H9 (cell line): Measurements from ENCODE around the gene FBXO10. TPM values are rescaled to one million over a fixed set of nuclear protein-coding genes. Genes with fewer than 3 reads are reported as not detected.

ENCODE experiments used
- DNase-seq: peaks from one replicate; pipeline ENCODE4 v3.0.0-alpha.2; 2017
- H2AFZ ChIP-seq: one replicate; pipeline ENCODE4 v1.6.1; 2013; ENCODE audit warnings: mild to moderate bottlenecking, low read length, control low read depth, moderate library complexity
- H2AK5ac ChIP-seq: 2 replicates; pipeline ENCODE4 v1.6.1; 2013; ENCODE audit warnings: low read length, control low read depth, mixed read lengths; ENCODE audit not compliant: insufficient read length
- H2BK120ac ChIP-seq: one replicate; pipeline ENCODE4 v1.6.1; 2013; ENCODE audit warnings: low read depth, mild to moderate bottlenecking, low read length, control low read depth, inconsistent platforms; ENCODE audit not compliant: poor library complexity, severe bottlenecking
- H2BK12ac ChIP-seq: 2 replicates; pipeline ENCODE4 v1.6.1; 2013; ENCODE audit warnings: low read length, control low read depth, mixed read lengths, low read depth; ENCODE audit not compliant: insufficient read length
- H2BK15ac ChIP-seq: 2 replicates; pipeline ENCODE4 v1.6.1; 2013; ENCODE audit warnings: low read depth, low read length, control low read depth
- H2BK20ac ChIP-seq: one replicate; pipeline ENCODE4 v1.6.1; 2013; ENCODE audit warnings: low read depth, mild to moderate bottlenecking, low read length, control low read depth, inconsistent platforms; ENCODE audit not compliant: poor library complexity, severe bottlenecking
- H2BK5ac ChIP-seq: 2 replicates; pipeline ENCODE4 v1.6.1; 2013; ENCODE audit warnings: low read length, control low read depth, mixed read lengths; ENCODE audit not compliant: insufficient read length
- H3K14ac ChIP-seq: 2 replicates; pipeline ENCODE4 v1.6.1; 2013; ENCODE audit warnings: low read length, control low read depth; ENCODE audit not compliant: insufficient read depth
- H3K18ac ChIP-seq: 2 replicates; pipeline ENCODE4 v1.6.1; 2013; ENCODE audit warnings: low read depth, mild to moderate bottlenecking, mixed read lengths, low read length, control low read depth; ENCODE audit not compliant: insufficient read length
- H3K23ac ChIP-seq: 2 replicates; pipeline ENCODE4 v1.6.1; 2013; ENCODE audit warnings: low read length, control low read depth, mixed read lengths, low read depth; ENCODE audit not compliant: insufficient read length
- H3K23me2 ChIP-seq: 2 replicates; pipeline ENCODE4 v1.6.1; 2013; ENCODE audit warnings: low read depth, mild to moderate bottlenecking, mixed read lengths, low read length, control low read depth; ENCODE audit not compliant: insufficient read length, poor library complexity, severe bottlenecking
- H3K27ac ChIP-seq: 2 replicates; pipeline ENCODE4 v1.5.1; 2013; ENCODE audit warnings: low read length, control low read depth, mixed read lengths, low read depth; ENCODE audit not compliant: insufficient read length
- H3K27me3 ChIP-seq: 2 replicates; pipeline ENCODE4 v1.6.1; 2013; ENCODE audit warnings: low read length, control low read depth, inconsistent platforms; ENCODE audit not compliant: insufficient read depth
- H3K4ac ChIP-seq: 2 replicates; pipeline ENCODE4 v1.6.1; 2013; ENCODE audit warnings: low read depth, mild to moderate bottlenecking, control low read depth, inconsistent platforms, low read length, moderate library complexity
- H3K4me1 ChIP-seq: 2 replicates; pipeline ENCODE4 v1.6.1; 2013; ENCODE audit warnings: low read length, control low read depth, inconsistent platforms; ENCODE audit not compliant: insufficient read depth
- H3K4me2 ChIP-seq: 2 replicates; pipeline ENCODE4 v1.6.1; 2013; ENCODE audit warnings: low read length, control low read depth, mixed read lengths; ENCODE audit not compliant: insufficient read length, insufficient read depth
- H3K56ac ChIP-seq: 2 replicates; pipeline ENCODE4 v1.6.1; 2013; ENCODE audit warnings: low read depth, mild to moderate bottlenecking, mixed read lengths, low read length, control low read depth; ENCODE audit not compliant: insufficient read length
- H3K79me1 ChIP-seq: 2 replicates; pipeline ENCODE4 v1.6.1; 2013; ENCODE audit warnings: low read depth, mild to moderate bottlenecking, moderate library complexity, low read length, control low read depth, inconsistent platforms; ENCODE audit not compliant: insufficient read depth, poor library complexity, severe bottlenecking
- H3K79me2 ChIP-seq: 2 replicates; pipeline ENCODE4 v1.6.1; 2013; ENCODE audit warnings: low read length, control low read depth, inconsistent platforms; ENCODE audit not compliant: insufficient read depth
- H3K9ac ChIP-seq: 2 replicates; pipeline ENCODE4 v1.6.1; 2013; ENCODE audit warnings: low read length, control low read depth, mixed read lengths; ENCODE audit not compliant: insufficient read length; ENCODE audit errors: extremely low read depth
- H3K9me3 ChIP-seq: one replicate; pipeline ENCODE4 v1.6.1; 2013; ENCODE audit warnings: low read depth, low read length, inconsistent platforms; ENCODE audit not compliant: control insufficient read depth
- H3T11ph ChIP-seq: one replicate; pipeline ENCODE4 v1.6.1; 2013; ENCODE audit warnings: mild to moderate bottlenecking, low read length, control low read depth, inconsistent platforms
- H4K20me1 ChIP-seq: one replicate; pipeline ENCODE4 v1.6.1; 2013; ENCODE audit not compliant: control insufficient read depth, insufficient read length, insufficient read depth
- H4K5ac ChIP-seq: 2 replicates; pipeline ENCODE4 v1.6.1; 2013; ENCODE audit warnings: low read depth, mild to moderate bottlenecking, mixed read lengths, low read length, control low read depth; ENCODE audit not compliant: insufficient read length
- H4K8ac ChIP-seq: replicated peaks from 2 replicates; pipeline ENCODE4 v1.6.1; 2013; ENCODE audit warnings: low read length, control low read depth, mixed read lengths, low read depth; ENCODE audit not compliant: insufficient read length
- H4K91ac ChIP-seq: 2 replicates; pipeline ENCODE4 v1.6.1; 2013; ENCODE audit warnings: low read depth, mild to moderate bottlenecking, moderate library complexity, mixed read lengths, low read length, control low read depth; ENCODE audit not compliant: insufficient read length
- H3K27ac Mint-ChIP-seq, 3 experiments: 2 replicates in 2 of 3; 3 replicates in 1 of 3; pipeline ENCODE4 v1.8.0; 2020 to 2021; ENCODE audit warnings: mixed read lengths in 3 of 3, mild to moderate bottlenecking in 1 of 3, moderate library complexity in 1 of 3
- H3K27me3 Mint-ChIP-seq: 2 replicates; pipeline ENCODE4 v1.8.0; 2021; ENCODE audit warnings: low read depth, mild to moderate bottlenecking, moderate library complexity, mixed read lengths
- H3K36me3 Mint-ChIP-seq, 3 experiments: 2 replicates in 2 of 3; 3 replicates in 1 of 3; pipeline ENCODE4 v1.8.0; 2020 to 2021; ENCODE audit warnings: low read depth in 3 of 3, mixed read lengths in 3 of 3; ENCODE audit not compliant: insufficient read depth in 1 of 3
- H3K4me1 Mint-ChIP-seq, 2 experiments: 2 replicates each; pipeline ENCODE4 v1.8.0; 2020; ENCODE audit warnings: mixed read lengths in 2 of 2
- H3K4me3 Mint-ChIP-seq, 2 experiments: 2 replicates in 1 of 2; 3 replicates in 1 of 2; pipeline ENCODE4 v1.8.0; 2020 to 2021; ENCODE audit warnings: mild to moderate bottlenecking in 2 of 2, mixed read lengths in 2 of 2, moderate library complexity in 1 of 2
- H3K9me3 Mint-ChIP-seq, 2 experiments: 2 replicates in 1 of 2; 3 replicates in 1 of 2; pipeline ENCODE4 v1.8.0; 2020; ENCODE audit warnings: mild to moderate bottlenecking in 2 of 2, mixed read lengths in 2 of 2, moderate library complexity in 1 of 2
- CTCF ChIP-seq: fragments of 200-600 bp; sonication (generic); conservative IDR thresholded peaks from 3 replicates; pipeline ENCODE4 v1.8.0; 2021; ENCODE audit warnings: antibody characterized with exemption, mild to moderate bottlenecking
- WGBS: extraction: QIAGEN DNeasy Blood & Tissue Kit; methylation state at CpG from one replicate; pipeline ENCODE4 v1.1.7; 2013; ENCODE audit warnings: missing lambda C conversion rate, low lambda C conversion rate, mixed read lengths; ENCODE audit not compliant: insufficient read length; ENCODE audit errors: extremely low coverage; 5-methylcytosine and 5-hydroxymethylcytosine counted together
- total RNA-seq: library from RNA; stranded (reverse); gene quantifications from 2 replicates; pipeline ENCODE4 v1.2.1, GENCODE V29; 2021

Gene FBXO10
- total RNA-seq, 1 experiment from 2014 or later: 16.8 TPM

DNA sequence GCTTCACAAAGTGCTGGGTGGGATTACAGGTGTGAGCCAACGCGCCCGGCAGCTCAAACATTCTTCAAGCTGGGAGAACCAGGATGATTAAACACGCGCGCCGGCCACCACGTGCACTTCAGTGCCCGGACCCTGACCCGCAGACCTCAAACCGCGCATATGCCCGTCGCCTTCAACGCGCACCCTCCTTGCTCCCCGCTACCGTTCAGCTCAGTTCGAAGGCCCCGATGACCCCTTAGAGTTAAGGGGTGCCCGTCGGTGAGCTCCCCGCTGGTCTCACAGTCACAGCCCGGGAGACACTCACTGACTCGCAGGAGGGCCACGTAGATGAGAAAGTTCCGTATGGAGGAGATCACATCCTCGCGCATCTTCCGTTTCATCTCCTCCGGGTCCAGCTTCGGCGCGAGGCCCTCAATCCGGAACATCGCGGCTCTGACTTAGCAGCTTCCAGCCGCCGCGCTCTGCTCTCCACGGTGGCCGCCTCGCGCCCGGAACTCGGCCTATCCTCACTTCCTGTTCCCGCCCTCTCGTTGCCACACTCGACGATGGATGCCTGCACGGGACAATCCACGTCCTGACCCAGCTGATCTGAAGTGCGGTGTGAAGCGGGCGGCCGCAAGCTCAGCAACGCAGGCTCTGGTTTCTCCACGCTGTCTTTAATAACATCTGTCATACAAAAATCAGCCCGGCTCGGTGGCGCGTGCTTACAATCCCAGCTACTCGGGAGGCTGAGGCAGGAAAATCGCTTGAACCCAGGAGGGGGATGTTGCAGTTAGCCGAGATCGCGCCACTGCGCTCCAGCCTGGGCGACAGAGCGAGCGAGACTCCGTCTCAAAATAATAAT lies 16.1 kb upstream of the FBXO10 start, which contains the start of gene TOMM5:
TOMM5 (minus strand) TSS at position 490 of the 844 bp plus-strand sequence; CDS start at position 425, 65 bp downstream.
- Histone ChIP-seq H3T11ph (no peak within 1 kb of the TSS), H2BK15ac (no peak within 1 kb of the TSS), H2BK20ac (no peak within 1 kb of the TSS), H3K4ac (0 out of 2 replicates have a peak within 1 kb of the TSS, but pooled peaks have one; percentile 23), H2AFZ (peak within 1 kb of the TSS; percentile 46), H3K23me2 (peaks cover 3% of the 10 kb centered on the region), H3K27ac (no peak within 1 kb of the TSS), H3K18ac (peak within 1 kb of the TSS; percentile 88), H4K5ac (peak within 1 kb of the TSS; percentile 93), H3K4me2 (peak within 1 kb of the TSS; percentile 84), H3K23ac (no peak within 1 kb of the TSS), H3K9me3 (no peaks in the 10 kb centered on the region), H3K27me3 (0 out of 2 replicates have a peak, but pooled peaks cover 2% of the 10 kb centered on the region), H3K4me1 (no peaks in the 10 kb centered on the region; the same call in 1 of the 2 replicates), H3K79me2 (peaks cover 18% of the 10 kb centered on the region), H4K8ac (no peak within 1 kb of the TSS), H2BK120ac (no peak within 1 kb of the TSS), H3K9ac (peak within 1 kb of the TSS; percentile 97), H2BK5ac (no peak within 1 kb of the TSS), H4K91ac (peak within 1 kb of the TSS; percentile 34), H2AK5ac (no peak within 1 kb of the TSS), H3K79me1 (peaks cover 12% of the 10 kb centered on the region), H4K20me1 (no peaks in the 10 kb centered on the region), H2BK12ac (peak within 1 kb of the TSS; percentile 70), H3K14ac (peak within 1 kb of the TSS; percentile 99), H3K56ac (peak within 1 kb of the TSS; percentile 34)
- Mint-ChIP-seq H3K9me3 (peaks cover 0 to 7% of the 10 kb centered on the region in 2 experiments; a peak in 1 of 5 replicates), H3K27me3 (peaks cover 51% of the 10 kb centered on the region), H3K27ac (peak within 1 kb of the TSS; percentile 33 to 97 (median 70); a peak in 6 of 7 replicates), H3K36me3 (peaks cover 9 to 32% (median 23%) of the 10 kb centered on the region in 3 experiments; a peak in 6 of 7 replicates), H3K4me1 (peaks cover 8 to 24% of the 10 kb centered on the region in 2 experiments), H3K4me3 (peak within 1 kb of the TSS; percentile 97 to 98)
- no peak for TF ChIP-seq CTCF
- WGBS: no CpG with 5 or more reads among the region's 72 CpGs
- DNase-seq: peak; percentile 91
